Lower leg skin (tissue), 3 donors: Measurements from ENCODE around the gene MID1.
"Not testable (repeated sequence)": the region's sequence is repeated elsewhere in the genome, so short reads cannot be mapped to it uniquely, and the experiment has no call there.

ENCODE experiments used
- CTCF ChIP-seq, 3 donors: fragments of 450-650 bp; IDR thresholded peaks; one replicate each; pipeline ENCODE4 v1.5.1; 2016; ENCODE audit warnings: antibody characterized with exemption in 3 of 3, mild to moderate bottlenecking in 3 of 3, moderate library complexity in 2 of 3
- POLR2A ChIP-seq, 2 donors: fragments of 450-650 bp; IDR thresholded peaks; one replicate each; pipeline ENCODE4 v1.6.1; 2016 to 2017; ENCODE audit warnings: antibody characterized with exemption in 2 of 2, mild to moderate bottlenecking in 1 of 2, moderate library complexity in 1 of 2

DNA sequence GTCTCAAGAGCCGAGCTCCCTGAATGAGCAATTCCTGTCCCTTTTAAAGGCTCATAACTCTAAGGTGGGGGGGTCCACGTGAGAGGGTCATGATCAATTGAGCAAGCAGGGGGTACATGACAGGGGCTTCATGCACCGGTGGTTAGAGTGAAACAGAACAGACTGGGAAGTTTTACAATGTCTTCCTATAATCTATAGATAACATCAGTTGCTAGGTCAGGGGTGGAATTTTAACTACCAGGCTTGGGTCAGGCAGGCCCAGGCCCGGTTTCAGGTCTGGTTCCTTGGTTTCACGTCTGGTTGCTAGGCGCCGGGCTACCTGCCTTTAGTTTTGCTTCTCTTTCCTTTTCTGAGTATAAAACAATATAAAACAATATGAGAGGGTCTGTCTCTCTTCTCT is 35.5 kb downstream of the MID1 start:
- not testable (repeated sequence) for TF ChIP-seq CTCF, POLR2A (IDR thresholded peaks at IDR 0.05)
